Sciatic nerve (tissue), 2 donors: Measurements from ENCODE around the gene TET2. TPM values are rescaled to one million over a fixed set of nuclear protein-coding genes. Genes with fewer than 3 reads are reported as not detected.
"Not testable (repeated sequence)": the region's sequence is repeated elsewhere in the genome, so short reads cannot be mapped to it uniquely, and the experiment has no call there.

ENCODE experiments used
- ATAC-seq: fragments of 200-7000 bp; cut with Tn5 transposase; one replicate; pipeline ENCODE4 v1.9.1; 2020; ENCODE audit warnings: mild to moderate bottlenecking, moderate library complexity
- DNase-seq: peaks from one replicate; pipeline ENCODE4 v3.0.0-alpha.2; 2020; ENCODE audit warnings: low spot score
- intact Hi-C: fragments of 100-400 bp; cut with DNase I; formaldehyde crosslinking; loops from one replicate; pipeline ENCODE4 v1.14.2; 2022
- total RNA-seq: library from RNA; stranded (reverse); fragmentation: NEBNext Ultra II Directional; extraction: Animal tissue kit (Norgen Biotek cat#: 25700); gene quantifications from one replicate; pipeline ENCODE4 v1.2.1, GENCODE V29; 2021
- donor health status: DM: no; HTN: no; CAD: no.
- donor health status: DM: no; HTN: no; CAD: no.

The TET2 gene
- total RNA-seq, 1 donor from 2014 or later: 42.0 TPM

- intact Hi-C loops: no loop called here
- DNase-seq: no peak
- ATAC-seq: peak; percentile 52
Measured at GRCh38 chr4:105274504-105274903, 127.8 kb downstream of the TET2 start.

- intact Hi-C loops: no loop called here
- DNase-seq: no peak
- ATAC-seq: no peak
Measured at GRCh38 chr4:105276361-105277104, 129.9 kb downstream of the TET2 start.

DNA sequence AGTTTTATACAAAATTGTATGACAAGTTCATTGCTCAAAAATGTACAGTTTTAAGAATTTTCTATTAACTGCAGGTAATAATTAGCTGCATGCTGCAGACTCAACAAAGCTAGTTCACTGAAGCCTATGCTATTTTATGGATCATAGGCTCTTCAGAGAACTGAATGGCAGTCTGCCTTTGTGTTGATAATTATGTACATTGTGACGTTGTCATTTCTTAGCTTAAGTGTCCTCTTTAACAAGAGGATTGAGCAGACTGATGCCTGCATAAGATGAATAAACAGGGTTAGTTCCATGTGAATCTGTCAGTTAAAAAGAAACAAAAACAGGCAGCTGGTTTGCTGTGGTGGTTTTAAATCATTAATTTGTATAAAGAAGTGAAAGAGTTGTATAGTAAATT, 131.0 kb downstream of the TET2 start:
- intact Hi-C loops: no loop called here
- DNase-seq: no peak
- ATAC-seq: no peak

DNA sequence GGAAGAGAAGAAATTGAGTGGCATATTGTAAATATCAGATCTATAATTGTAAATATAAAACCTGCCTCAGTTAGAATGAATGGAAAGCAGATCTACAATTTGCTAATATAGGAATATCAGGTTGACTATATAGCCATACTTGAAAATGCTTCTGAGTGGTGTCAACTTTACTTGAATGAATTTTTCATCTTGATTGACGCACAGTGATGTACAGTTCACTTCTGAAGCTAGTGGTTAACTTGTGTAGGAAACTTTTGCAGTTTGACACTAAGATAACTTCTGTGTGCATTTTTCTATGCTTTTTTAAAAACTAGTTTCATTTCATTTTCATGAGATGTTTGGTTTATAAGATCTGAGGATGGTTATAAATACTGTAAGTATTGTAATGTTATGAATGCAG, 132.6 kb downstream of the TET2 start:
- ATAC-seq (no peak), DNase-seq (no peak)
- intact Hi-C loops: no loop called here

DNA sequence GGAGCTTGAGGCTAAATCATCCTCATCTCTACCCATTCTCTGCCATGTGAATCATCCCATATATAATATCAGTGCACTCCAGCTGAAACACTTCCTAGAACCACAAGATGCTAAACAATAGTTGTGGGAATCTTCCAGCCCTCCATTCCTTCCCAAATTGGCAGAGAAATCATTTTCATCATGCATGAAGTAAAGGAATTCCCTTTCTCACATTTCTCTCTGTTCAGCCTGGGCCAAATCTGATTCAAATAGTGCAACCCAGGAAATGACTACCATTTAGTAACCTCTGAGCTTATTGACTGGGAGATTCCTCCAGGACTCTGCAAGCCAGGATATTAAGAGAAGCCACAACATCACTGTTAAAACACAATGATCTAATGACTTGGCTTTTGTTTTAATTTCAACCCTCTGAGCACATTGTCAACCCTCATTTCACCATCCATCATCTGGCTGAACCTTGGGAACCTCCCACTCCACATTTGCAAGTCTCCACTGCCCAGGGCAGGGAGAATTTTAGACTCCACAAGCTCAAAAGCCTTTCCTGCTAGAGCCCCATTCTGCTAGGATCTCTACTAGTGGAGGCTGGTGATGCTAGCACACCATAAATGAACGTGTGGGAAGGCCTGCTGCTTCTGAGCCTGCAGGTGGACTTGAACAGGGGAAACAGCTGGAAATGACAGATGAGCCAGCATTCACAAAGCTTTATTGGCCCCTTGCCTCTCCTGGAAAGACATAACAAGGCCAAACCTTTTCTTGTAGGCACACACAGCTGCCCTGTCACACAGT, 133.9 kb downstream of the TET2 start:
- DNase-seq (no peak), ATAC-seq (peak; percentile 50)
- intact Hi-C loops: no loop called here

DNA sequence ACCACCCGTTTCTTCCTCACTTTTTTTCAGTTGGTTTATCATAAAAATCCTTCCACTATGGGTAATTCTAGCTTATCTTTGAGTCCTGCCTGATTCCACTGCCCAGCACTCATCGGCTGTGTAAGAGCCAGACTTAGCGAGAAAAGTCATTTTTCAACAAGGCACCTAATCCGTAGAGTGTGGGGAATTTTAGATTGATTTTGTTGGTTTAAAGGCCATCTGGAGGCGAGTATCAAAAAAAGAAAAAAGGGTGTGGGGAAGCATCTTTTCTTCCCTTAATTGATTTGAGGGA, 134.4 kb downstream of the TET2 start:
- intact Hi-C loops: no loop called here
- ATAC-seq (no peak), DNase-seq (no peak)

- intact Hi-C loops: no loop called here
- DNase-seq (no peak), ATAC-seq (no peak)
Measured at GRCh38 chr4:105282489-105282888, 135.8 kb downstream of the TET2 start.

- intact Hi-C loops: no loop called here
- no peak for DNase-seq
- ATAC-seq: no peak
Measured at GRCh38 chr4:105283501-105283900, 136.8 kb downstream of the TET2 start.

DNA sequence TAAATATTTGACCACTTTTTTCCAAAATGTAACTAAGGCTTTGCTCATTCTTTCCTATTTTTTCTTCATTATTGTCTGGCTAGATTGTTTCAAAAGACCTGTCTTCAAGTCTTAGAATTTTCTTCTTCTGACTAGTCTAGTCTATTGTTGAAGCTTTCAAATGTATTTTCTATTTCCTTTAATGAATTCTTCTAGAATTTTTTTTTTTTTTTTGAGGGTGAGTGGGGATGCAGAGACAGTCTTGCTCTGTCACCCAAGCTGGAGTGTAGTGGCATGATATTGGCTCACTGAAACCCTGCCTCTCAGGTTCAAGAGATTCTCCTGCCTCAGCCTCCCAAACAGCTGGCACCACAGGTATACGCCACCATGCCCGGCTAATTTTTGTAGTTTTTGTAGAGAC, 141.4 kb downstream of the TET2 start:
- ATAC-seq (no peak), DNase-seq (no peak)
- intact Hi-C loops: no loop called here

- DNase-seq: no peak
- intact Hi-C loops: no loop called here
- ATAC-seq: no peak
Measured at GRCh38 chr4:105291925-105292324, 145.2 kb downstream of the TET2 start.

GRCh38 chr4:105293360-105293759, 146.7 kb downstream of the TET2 start:
- DNase-seq: no peak
- intact Hi-C loops: no loop called here

DNA sequence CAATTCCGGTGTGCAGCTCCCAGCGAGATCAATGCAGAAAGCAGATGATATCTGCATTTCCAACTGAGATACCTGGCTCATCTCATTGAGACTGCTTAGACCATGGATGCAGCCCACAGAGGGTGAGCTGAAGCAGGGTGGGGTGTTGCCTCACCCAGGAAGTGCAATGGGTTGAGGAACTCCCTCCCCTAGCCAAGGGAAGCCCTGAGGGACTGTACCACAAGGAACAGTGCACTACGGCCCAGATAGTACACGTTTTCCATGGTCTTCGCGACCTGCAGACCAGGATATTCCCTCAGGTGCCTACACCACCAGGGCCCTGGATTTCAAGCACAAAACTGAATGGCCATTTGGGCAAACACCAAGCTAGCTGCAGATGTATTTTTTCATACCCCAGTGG, 150.0 kb downstream of the TET2 start:
- intact Hi-C loops: no loop called here
- no peak for DNase-seq
- no peak for ATAC-seq

More at GRCh38 chr4:105293360-105293759, 146.7 kb downstream of the TET2 start:
- no peak for ATAC-seq

DNA sequence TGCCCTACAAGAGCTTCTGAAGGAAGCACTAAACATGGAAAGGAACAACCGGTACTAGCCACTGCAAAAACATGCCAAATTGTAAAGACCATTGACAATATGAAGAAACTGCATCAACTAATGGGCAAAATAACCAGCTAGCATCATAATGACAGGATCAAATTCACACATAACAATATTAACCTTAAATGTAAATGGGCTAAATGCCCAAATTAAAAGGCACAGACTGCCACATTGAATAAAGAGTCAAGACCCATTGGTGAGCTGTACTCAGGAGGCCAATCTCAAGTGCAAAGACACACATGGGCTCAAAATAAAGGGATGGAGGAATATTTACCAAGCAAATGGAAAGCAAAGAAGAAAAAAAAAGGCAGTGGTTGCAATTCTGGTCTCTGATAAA, 152.4 kb downstream of the TET2 start:
- DNase-seq, ATAC-seq, intact Hi-C loops: not testable (repeated sequence)

GRCh38 chr4:105304085-105304484, 157.4 kb downstream of the TET2 start:
- DNase-seq (no peak), ATAC-seq (no peak)
- intact Hi-C loops: no loop called here

DNA sequence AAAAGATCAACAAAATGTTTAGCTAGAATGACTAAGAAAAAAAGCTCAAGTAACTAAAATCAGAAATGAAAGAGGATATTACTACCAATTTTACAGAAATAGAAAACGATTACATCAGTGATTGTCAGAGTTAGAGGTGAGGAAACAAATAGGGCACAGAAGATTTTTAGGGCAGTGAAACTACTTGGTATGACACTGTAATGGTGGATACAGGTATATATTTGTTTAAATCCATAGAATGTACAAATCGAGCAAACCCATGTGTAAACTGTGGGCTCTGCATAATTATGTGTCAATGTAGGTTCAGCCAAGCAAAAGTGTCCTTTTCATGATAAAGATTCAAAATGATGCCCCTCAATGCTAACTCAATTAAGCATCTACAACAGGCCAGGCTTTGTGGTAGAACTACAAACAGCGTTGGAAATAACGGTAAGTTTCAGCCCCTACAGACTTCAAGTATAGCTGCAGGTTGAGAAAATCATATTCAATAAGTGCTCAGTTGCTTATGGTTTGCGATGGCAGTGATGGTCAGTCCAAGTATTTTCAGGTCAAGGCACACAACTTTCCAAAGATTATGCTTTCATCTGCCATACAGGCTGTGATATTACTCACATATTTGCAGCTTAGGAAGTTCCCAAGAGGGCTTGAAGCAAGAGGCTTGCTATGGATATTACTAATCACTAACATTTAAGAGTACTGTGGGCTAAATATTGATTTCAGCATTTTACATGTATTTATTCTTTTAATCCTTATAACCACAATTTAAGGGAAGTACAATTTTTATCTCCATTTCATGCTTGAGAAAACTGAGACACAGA, 158.6 kb downstream of the TET2 start:
- ATAC-seq (no peak), DNase-seq (no peak)
- intact Hi-C loops: no loop called here

DNA sequence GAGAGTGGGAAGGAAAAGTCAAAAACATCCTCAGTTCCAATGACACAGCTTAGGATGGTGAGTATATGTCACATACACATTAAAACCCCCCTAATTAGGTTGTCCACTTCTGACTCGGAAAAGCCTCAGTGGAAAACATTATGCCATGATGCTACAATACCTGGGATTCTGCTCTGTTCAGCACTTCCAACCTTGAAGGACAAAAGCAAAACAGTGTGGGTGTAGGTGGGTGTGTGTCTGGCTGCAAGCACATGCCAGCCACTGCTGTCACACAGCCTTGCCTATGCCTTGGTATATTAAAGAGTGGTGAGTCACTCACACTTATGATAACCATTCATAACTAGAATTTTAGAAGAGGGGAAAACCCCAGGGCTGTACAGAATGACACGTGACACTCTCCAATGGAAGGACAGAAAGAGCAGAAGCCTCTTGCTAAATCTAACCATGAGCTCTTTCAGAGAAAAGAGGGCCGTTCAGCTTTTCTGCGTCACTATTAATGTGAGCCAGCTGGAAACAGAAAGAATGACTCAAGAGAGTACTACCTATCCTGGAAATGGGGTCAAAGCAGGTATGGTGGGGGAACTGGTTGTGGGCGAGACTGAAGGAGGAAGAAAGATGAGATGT, 159.6 kb downstream of the TET2 start:
- DNase-seq (no peak), ATAC-seq (no peak)
- intact Hi-C loops: no loop called here

DNA sequence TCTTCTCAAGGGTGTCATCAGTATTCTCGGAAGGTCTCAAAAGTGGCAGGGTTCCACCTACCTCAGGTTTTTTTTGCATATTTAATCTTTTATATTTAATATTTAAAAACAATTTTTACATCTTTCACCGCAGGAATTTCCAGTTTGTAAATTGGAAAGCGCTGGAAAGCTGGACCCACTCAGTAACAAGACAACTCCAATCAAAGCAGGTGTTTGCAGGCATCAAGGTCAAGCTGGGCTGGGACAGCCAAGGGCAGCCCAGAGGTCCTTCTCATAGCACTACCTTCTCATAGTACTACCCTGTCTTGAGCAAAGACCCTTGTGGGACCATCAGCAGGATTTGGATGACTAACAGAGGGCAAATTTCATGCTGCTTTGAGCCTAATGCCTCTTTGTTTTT, 160.1 kb downstream of the TET2 start:
- intact Hi-C loops: no loop called here
- ATAC-seq: no peak
- DNase-seq: no peak

DNA sequence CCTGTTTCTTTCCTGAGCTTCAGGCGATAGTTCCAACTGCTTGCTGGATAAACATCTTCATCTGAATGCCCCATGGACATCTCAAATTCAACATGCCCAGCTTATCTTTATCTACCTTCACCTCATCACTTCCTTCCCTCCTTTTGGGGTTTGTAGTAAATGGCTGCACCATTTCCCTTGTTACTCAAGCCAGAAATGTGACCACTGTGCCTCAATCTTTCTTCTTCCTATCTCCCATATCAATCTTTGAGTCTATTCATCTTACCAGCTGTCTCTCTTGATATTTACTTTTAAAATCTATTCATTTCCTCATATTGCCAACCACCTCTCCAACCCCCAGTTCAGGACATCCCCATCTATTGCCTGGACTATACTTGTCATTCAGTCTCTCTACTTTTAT, 171.8 kb downstream of the TET2 start:
- ATAC-seq (no peak), DNase-seq (no peak)
- intact Hi-C loops: no loop called here

GRCh38 chr4:105327222-105327621, 180.5 kb downstream of the TET2 start:
- ATAC-seq (no peak), DNase-seq (no peak)
- intact Hi-C loops: no loop called here

- ATAC-seq: no peak
- intact Hi-C loops: no loop called here
- no peak for DNase-seq
Measured at GRCh38 chr4:105327956-105328355, 181.3 kb downstream of the TET2 start.
